GM18858 (cell line): ENCODE data around the gene ZRANB3.
"Not testable (repeated sequence)": the region's sequence is repeated elsewhere in the genome, so short reads cannot be mapped to it uniquely, and the experiment has no call there.

Source experiments
- ATAC-seq: cut with Tn5 transposase; IDR thresholded peaks from one replicate; pipeline ENCODE4 v1.9.1; 2021; ENCODE audit not compliant: unreplicated experiment

ZRANB3 gene

GRCh38 chr2:135093193-135093592 is 437.8 kb downstream of the ZRANB3 start:
- no peak for ATAC-seq

DNA sequence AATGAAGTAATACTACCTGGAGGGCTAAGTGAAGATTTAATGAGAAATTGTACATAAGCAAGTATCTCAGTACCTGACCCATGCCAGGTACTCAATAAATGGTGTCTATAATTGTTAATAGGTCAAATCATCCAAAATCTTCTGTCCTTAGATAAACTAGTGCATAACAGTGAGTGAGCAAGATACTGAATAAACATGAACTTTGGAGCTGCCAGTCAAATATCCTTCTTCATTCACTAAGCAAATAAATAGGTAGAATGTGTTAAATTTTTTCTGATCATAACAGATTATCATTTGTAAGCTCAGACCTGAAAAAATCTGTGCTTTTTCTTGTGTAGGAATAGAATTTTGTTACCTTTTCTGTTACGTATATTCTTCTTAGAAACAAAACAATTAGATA is 439.3 kb downstream of the ZRANB3 start:
- ATAC-seq: no peak

DNA sequence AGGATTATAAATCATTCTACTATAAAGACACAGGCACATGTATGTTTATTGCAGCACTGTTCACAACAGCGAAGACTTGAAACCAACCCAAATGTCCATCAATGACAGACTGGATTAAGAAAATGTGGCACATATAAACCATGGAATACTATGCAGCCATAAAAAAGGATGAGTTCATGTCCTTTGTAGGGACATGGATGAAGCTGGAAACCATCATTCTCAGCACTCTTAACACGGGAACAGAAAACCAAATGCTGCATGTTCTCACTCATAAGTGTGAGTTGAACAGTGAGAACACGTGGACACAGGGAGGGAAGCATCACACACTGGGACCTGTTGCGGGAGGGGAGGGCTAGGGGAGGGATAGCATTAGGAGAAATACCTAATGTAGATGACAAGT is 441.4 kb downstream of the ZRANB3 start:
- ATAC-seq: not testable (repeated sequence)
